Ectodermal cell (in vitro differentiated cells): ENCODE measurements around the gene SLAIN2.

ENCODE experiments used
- H3K27ac ChIP-seq: 2 replicates; pipeline ENCODE4 v1.7.0; 2013; ENCODE audit warnings: mild to moderate bottlenecking, low read depth, low read length; ENCODE audit not compliant: insufficient read depth, poor library complexity, severe bottlenecking
- H3K27me3 ChIP-seq: 2 replicates; pipeline ENCODE4 v1.7.0; 2013; ENCODE audit warnings: mild to moderate bottlenecking, low read length; ENCODE audit not compliant: insufficient read depth, control insufficient read depth, poor library complexity, severe bottlenecking
- H3K36me3 ChIP-seq: one replicate; pipeline ENCODE4 v1.7.0; 2013; ENCODE audit warnings: low read length; ENCODE audit not compliant: control insufficient read depth, insufficient read depth
- H3K4me1 ChIP-seq: one replicate; pipeline ENCODE4 v1.7.0; 2013; ENCODE audit warnings: low read length; ENCODE audit not compliant: control insufficient read depth, insufficient read depth
- H3K4me3 ChIP-seq: 2 replicates; pipeline ENCODE4 v1.7.0; 2013; ENCODE audit warnings: low read depth, low read length, control low read depth; ENCODE audit not compliant: insufficient read depth
- H3K9me3 ChIP-seq: 2 replicates; pipeline ENCODE4 v1.7.0; 2013; ENCODE audit warnings: mild to moderate bottlenecking, low read length, moderate library complexity; ENCODE audit not compliant: control insufficient read depth
- WGBS, 2 experiments: methylation state at CpG; one replicate each; pipeline ENCODE4 v1.1.7; 2013; ENCODE audit warnings: missing lambda C conversion rate in 2 of 2; 5-methylcytosine and 5-hydroxymethylcytosine counted together

SLAIN2 gene

GRCh38 chr4:48343551-48343950 is 2.2 kb downstream of the SLAIN2 start:
- Histone ChIP-seq H3K27me3 (no peaks in the 10 kb centered on the region), H3K4me3 (no peak overlapping the region), H3K4me1 (peaks cover 21% of the 10 kb centered on the region), H3K9me3 (no peaks in the 10 kb centered on the region), H3K36me3 (no peaks in the 10 kb centered on the region), H3K27ac (no peak overlapping the region)
- WGBS, 2 experiments: 87 to 90% methylated on average over 1 of the region's 1 CpG

- whole genome bisulfite sequencing, 2 experiments: 100% methylated on average over 1 of the region's 3 CpGs; no CpG with 5 or more reads in 1 of the 2 experiments
- H3K36me3 ChIP-seq: no peaks in the 10 kb centered on the region
- H3K27ac ChIP-seq: no peak overlapping the region
- H3K4me3 ChIP-seq: no peak overlapping the region
- H3K27me3 ChIP-seq: no peaks in the 10 kb centered on the region
- no peaks in the 10 kb centered on the region for H3K9me3 ChIP-seq
- H3K4me1 ChIP-seq: peaks cover 21% of the 10 kb centered on the region
Observed at GRCh38 chr4:48345542-48345941, 4.2 kb downstream of the SLAIN2 start.

GRCh38 chr4:48346594-48346993 is 5.3 kb downstream of the SLAIN2 start:
- Histone ChIP-seq H3K36me3 (no peaks in the 10 kb centered on the region), H3K4me1 (peaks cover 21% of the 10 kb centered on the region), H3K27me3 (no peaks in the 10 kb centered on the region), H3K9me3 (no peaks in the 10 kb centered on the region), H3K4me3 (no peak overlapping the region), H3K27ac (no peak overlapping the region)

- no peaks in the 10 kb centered on the region for H3K27me3 ChIP-seq
- peaks cover 21% of the 10 kb centered on the region for H3K4me1 ChIP-seq
- H3K36me3 ChIP-seq: no peaks in the 10 kb centered on the region
- WGBS, 2 experiments: 91 to 96% methylated on average over 7 of the region's 7 CpGs
- H3K9me3 ChIP-seq: no peaks in the 10 kb centered on the region
- H3K4me3 ChIP-seq: no peak overlapping the region
- H3K27ac ChIP-seq: no peak overlapping the region
Observed at GRCh38 chr4:48347282-48347921, 6.1 kb downstream of the SLAIN2 start.

GRCh38 chr4:48350871-48351270 is 9.5 kb downstream of the SLAIN2 start:
- Histone ChIP-seq H3K4me1 (no peaks in the 10 kb centered on the region), H3K9me3 (no peaks in the 10 kb centered on the region), H3K27me3 (no peaks in the 10 kb centered on the region), H3K36me3 (no peaks in the 10 kb centered on the region), H3K27ac (no peak overlapping the region), H3K4me3 (no peak overlapping the region)
- 100% methylated on average over 1 of the region's 1 CpG for WGBS, 2 experiments

GRCh38 chr4:48352793-48353192 is 11.5 kb downstream of the SLAIN2 start:
- H3K4me1 ChIP-seq: no peaks in the 10 kb centered on the region
- no peaks in the 10 kb centered on the region for H3K27me3 ChIP-seq
- H3K9me3 ChIP-seq: no peaks in the 10 kb centered on the region
- no peak overlapping the region for H3K4me3 ChIP-seq
- H3K36me3 ChIP-seq: no peaks in the 10 kb centered on the region
- WGBS, 2 experiments: 94 to 95% methylated on average over 4 of the region's 4 CpGs
- no peak overlapping the region for H3K27ac ChIP-seq

GRCh38 chr4:48356355-48356754 is 15.0 kb downstream of the SLAIN2 start:
- H3K27ac ChIP-seq: no peak overlapping the region
- no peaks in the 10 kb centered on the region for H3K27me3 ChIP-seq
- no peaks in the 10 kb centered on the region for H3K4me1 ChIP-seq
- H3K4me3 ChIP-seq: no peak overlapping the region
- H3K36me3 ChIP-seq: no peaks in the 10 kb centered on the region
- H3K9me3 ChIP-seq: no peaks in the 10 kb centered on the region
- 98 to 100% methylated on average over 1 of the region's 1 CpG for WGBS, 2 experiments

- Histone ChIP-seq H3K27ac (no peak overlapping the region), H3K4me3 (no peak overlapping the region), H3K27me3 (no peaks in the 10 kb centered on the region), H3K9me3 (no peaks in the 10 kb centered on the region), H3K36me3 (no peaks in the 10 kb centered on the region), H3K4me1 (no peaks in the 10 kb centered on the region)
- 96 to 98% methylated on average over 2 to 4 of the region's 4 CpGs for WGBS, 2 experiments
Observed at GRCh38 chr4:48360285-48361011, 19.1 kb downstream of the SLAIN2 start.

- no peaks in the 10 kb centered on the region for H3K36me3 ChIP-seq
- 100% methylated on average over 1 of the region's 1 CpG for WGBS, 2 experiments
- no peaks in the 10 kb centered on the region for H3K9me3 ChIP-seq
- H3K4me1 ChIP-seq: no peaks in the 10 kb centered on the region
- H3K4me3 ChIP-seq: no peak overlapping the region
- no peaks in the 10 kb centered on the region for H3K27me3 ChIP-seq
- no peak overlapping the region for H3K27ac ChIP-seq
Observed at GRCh38 chr4:48361012-48361400, 19.7 kb downstream of the SLAIN2 start.

- Histone ChIP-seq H3K27me3 (no peaks in the 10 kb centered on the region), H3K9me3 (no peaks in the 10 kb centered on the region), H3K4me3 (no peak overlapping the region), H3K4me1 (no peaks in the 10 kb centered on the region), H3K27ac (no peak overlapping the region), H3K36me3 (no peaks in the 10 kb centered on the region)
- WGBS, 2 experiments: 15 to 43% methylated on average over 1 to 3 of the region's 3 CpGs
Observed at GRCh38 chr4:48366611-48367010, 25.3 kb downstream of the SLAIN2 start.
